NK-92 (cell line): ENCODE measurements around the gene HDAC4.

Experiments used
- DNase-seq: peaks from one replicate; lab custom pipeline; 2025; ENCODE audit not compliant: unreplicated experiment; lab: John Stamatoyannopoulos, UW

HDAC4 gene

GRCh38 chr2:239299218-239299939 lies 101.4 kb downstream of the HDAC4 start:
- DNase-seq: no peak

GRCh38 chr2:239298116-239298804 lies 102.6 kb downstream of the HDAC4 start:
- no peak for DNase-seq

GRCh38 chr2:239297142-239298004 lies 103.4 kb downstream of the HDAC4 start:
- no peak for DNase-seq

- no peak for DNase-seq
Observed at GRCh38 chr2:239296020-239296932, 104.5 kb downstream of the HDAC4 start.

- DNase-seq: no peak
Observed at GRCh38 chr2:239295377-239296019, 105.3 kb downstream of the HDAC4 start.

GRCh38 chr2:239294571-239295054 lies 106.2 kb downstream of the HDAC4 start:
- DNase-seq: no peak

- no peak for DNase-seq
Observed at GRCh38 chr2:239293775-239294430, 106.9 kb downstream of the HDAC4 start.

- DNase-seq: no peak
Observed at GRCh38 chr2:239292959-239293774, 107.7 kb downstream of the HDAC4 start.

GRCh38 chr2:239292531-239292930 lies 108.3 kb downstream of the HDAC4 start:
- no peak for DNase-seq

- DNase-seq: no peak
Observed at GRCh38 chr2:239291475-239292350, 109.1 kb downstream of the HDAC4 start.

- DNase-seq: no peak
Observed at GRCh38 chr2:239290618-239291474, 110.0 kb downstream of the HDAC4 start.

GRCh38 chr2:239289545-239289944 lies 111.3 kb downstream of the HDAC4 start:
- DNase-seq: no peak

GRCh38 chr2:239288951-239289511 lies 111.8 kb downstream of the HDAC4 start:
- DNase-seq: no peak

- DNase-seq: no peak
Observed at GRCh38 chr2:239288237-239288636, 112.6 kb downstream of the HDAC4 start.

- no peak for DNase-seq
Observed at GRCh38 chr2:239287461-239287860, 113.4 kb downstream of the HDAC4 start.

- DNase-seq: no peak
Observed at GRCh38 chr2:239286901-239287300, 113.9 kb downstream of the HDAC4 start.

GRCh38 chr2:239285932-239286230 lies 114.9 kb downstream of the HDAC4 start:
- no peak for DNase-seq
